Myocyte (in vitro differentiated cells): ENCODE measurements around the gene POP7. TPM values are rescaled to one million over a fixed set of nuclear protein-coding genes. Genes with fewer than 3 reads are reported as not detected.
"Not testable (repeated sequence)": the region's sequence is repeated elsewhere in the genome, so short reads cannot be mapped to it uniquely, and the experiment has no call there.

ENCODE experiments used
- DNase-seq: peaks from one replicate; pipeline ENCODE4 v3.0.0-alpha.2; 2012; ENCODE audit warnings: low read depth
- total RNA-seq: library from RNA; depleted of rRNA; stranded (reverse); fragments of >200 nt; gene quantifications from 2 replicates; pipeline ENCODE4 v1.2.3, GENCODE V29; 2014

POP7 gene
- total RNA-seq, 1 donor from 2014 or later = 46.9 TPM

GRCh38 chr7:100689230-100690135 is 16.4 kb upstream of the POP7 start:
- DNase-seq = no peak

- DNase-seq = peak; percentile 87
These were observed 14.0 kb upstream of the POP7 start for GRCh38 chr7:100691676-100692577.

- DNase-seq = no peak
These were observed 13.4 kb upstream of the POP7 start for GRCh38 chr7:100692578-100692961.

GRCh38 chr7:100693312-100694097 is 12.4 kb upstream of the POP7 start:
- DNase-seq = peak; percentile 26

- peak; percentile 76 for DNase-seq
These were observed 11.7 kb upstream of the POP7 start, which contains the start of gene GIGYF1 for GRCh38 chr7:100694098-100694745. Gene GIGYF1 (minus strand): TSS chr7:100694250. CDS start chr7:100688238, 6,012 bp downstream.

- no peak for DNase-seq
These were observed 9.8 kb upstream of the POP7 start for GRCh38 chr7:100696123-100696521.

GRCh38 chr7:100699018-100699417 is 6.9 kb upstream of the POP7 start:
- DNase-seq = no peak

- DNase-seq = not testable (repeated sequence)
These were observed 4.8 kb upstream of the POP7 start for GRCh38 chr7:100701089-100701488.

- DNase-seq = peak; percentile 82
These were observed 585 bp upstream of the POP7 start for GRCh38 chr7:100705320-100705752.

- no peak for DNase-seq
These were observed 871 bp downstream of the POP7 start for GRCh38 chr7:100706672-100707311.

- DNase-seq = no peak
These were observed 2.5 kb downstream of the POP7 start for GRCh38 chr7:100708395-100708794.

- no peak for DNase-seq
These were observed 4.5 kb downstream of the POP7 start for GRCh38 chr7:100710452-100710851.

- DNase-seq = no peak
These were observed 5.4 kb downstream of the POP7 start for GRCh38 chr7:100711369-100711768.

GRCh38 chr7:100714725-100715124 is 8.8 kb downstream of the POP7 start:
- DNase-seq = no peak

GRCh38 chr7:100717073-100717472 is 11.2 kb downstream of the POP7 start:
- DNase-seq = not testable (repeated sequence)

- peak; percentile 68 for DNase-seq
These were observed 13.8 kb downstream of the POP7 start for GRCh38 chr7:100719523-100720278.

- no peak for DNase-seq
These were observed 14.4 kb downstream of the POP7 start, which contains the start of gene EPO for GRCh38 chr7:100720279-100720670. Gene EPO (plus strand): TSS chr7:100720468. CDS start chr7:100720981, 513 bp downstream.

GRCh38 chr7:100720671-100721504 is 15.0 kb downstream of the POP7 start:
- no peak for DNase-seq
